ENCODE data around the gene AP4M1. TPM values are rescaled to one million over a fixed set of nuclear protein-coding genes. Genes with fewer than 3 reads are reported as not detected.

AP4M1 gene
- total RNA-seq, 1 experiment from 2014 or later = 17.9 TPM

- intact Hi-C loops (cut with micrococcal nuclease) = no loop called here
- ChIA-PET POLR2A (ENCODE audit: unreplicated experiment) (no interaction called here), CTCF (no interaction called here)
- H3K9me2 ChIP-seq (replicated peaks; ENCODE audit: low read length) = no peaks in the 10 kb centered on the region
- no peak overlapping the region for H2AFZ ChIP-seq (ENCODE audit: low read length)
- ATAC-seq = no peak
- BruUV-seq (replicated peaks) = no TSS peak
- H3K27me3 ChIP-seq (ENCODE audit: low read length) = no peaks in the 10 kb centered on the region
- H3K4me1 ChIP-seq (ENCODE audit: insufficient read depth, low read length) = no peaks in the 10 kb centered on the region
- H3F3A ChIP-seq (ENCODE audit: low read length, unreplicated experiment) = no peaks in the 10 kb centered on the region
- no peaks in the 10 kb centered on the region for H3K36me3 ChIP-seq (ENCODE audit: low read depth, low read length)
- no peaks in the 10 kb centered on the region for H3K9me3 ChIP-seq (ENCODE audit: low read length)
- H3K27ac ChIP-seq (ENCODE audit: low read length) = no peak overlapping the region
- TF ChIP-seq EZH2 (IDR thresholded peaks at IDR 0.05; ENCODE audit: low read length, unreplicated experiment) (no peak), EZH2phosphoT487 (IDR thresholded peaks at IDR 0.05; ENCODE audit: borderline replicate concordance, low read length) (no peak), CTCF (conservative IDR thresholded peaks at IDR 0.05; ENCODE audit: low read depth, low read length) (no peak)
- no peak overlapping the region for H3K4me3 ChIP-seq (ENCODE audit: low read length)
- DNase-seq = no peak
- no peak overlapping the region for H3K4me2 ChIP-seq (ENCODE audit: low read length)
- no peaks in the 10 kb centered on the region for H4K20me1 ChIP-seq (ENCODE audit: low read length)
- no peak overlapping the region for H3K9ac ChIP-seq (ENCODE audit: low read length)
- H3K79me2 ChIP-seq (ENCODE audit: low read length) = no peaks in the 10 kb centered on the region
These were observed 38.1 kb upstream of the AP4M1 start for GRCh38 chr7:100063376-100063775.

- no peak for TF ChIP-seq CTCF (conservative IDR thresholded peaks at IDR 0.05; ENCODE audit: low read depth, low read length)
- no peak for TF ChIP-seq EZH2 (IDR thresholded peaks at IDR 0.05; ENCODE audit: low read length, unreplicated experiment)
- no peak for TF ChIP-seq EZH2phosphoT487 (IDR thresholded peaks at IDR 0.05; ENCODE audit: borderline replicate concordance, low read length)
- CTCF ChIA-PET = interaction anchor here (0.7 kb wide), 1 partner anchor 62 kb away, joined by 4 read pairs; no protein-coding TSS in a partner anchor
- POLR2A ChIA-PET (ENCODE audit: unreplicated experiment) = no interaction called here
These were observed 37.3 kb upstream of the AP4M1 start for GRCh38 chr7:100064162-100064561.

GRCh38 chr7:100065452-100066186, 35.8 kb upstream of the AP4M1 start:
- no peak overlapping the region for H3K27ac ChIP-seq (ENCODE audit: low read length)
- no peak overlapping the region for H3K4me2 ChIP-seq (ENCODE audit: low read length)
- TF ChIP-seq EZH2phosphoT487 (IDR thresholded peaks at IDR 0.05; ENCODE audit: borderline replicate concordance, low read length) (no peak), CTCF (conservative IDR thresholded peaks at IDR 0.05; ENCODE audit: low read depth, low read length) (no peak), EZH2 (IDR thresholded peaks at IDR 0.05; ENCODE audit: low read length, unreplicated experiment) (no peak)
- H4K20me1 ChIP-seq (ENCODE audit: low read length) = no peaks in the 10 kb centered on the region
- ChIA-PET POLR2A (ENCODE audit: unreplicated experiment) (no interaction called here), CTCF (no interaction called here)
- BruUV-seq (replicated peaks) = no TSS peak
- DNase-seq (no peak), ATAC-seq (no peak)
- no peaks in the 10 kb centered on the region for H3K4me1 ChIP-seq (ENCODE audit: insufficient read depth, low read length)
- H3F3A ChIP-seq (ENCODE audit: low read length, unreplicated experiment) = no peaks in the 10 kb centered on the region
- H3K9ac ChIP-seq (ENCODE audit: low read length) = no peak overlapping the region
- H3K79me2 ChIP-seq (ENCODE audit: low read length) = no peaks in the 10 kb centered on the region
- H3K36me3 ChIP-seq (ENCODE audit: low read depth, low read length) = peaks cover 9% of the 10 kb centered on the region
- H2AFZ ChIP-seq (ENCODE audit: low read length) = no peak overlapping the region
- intact Hi-C loops (cut with micrococcal nuclease) = no loop called here
- H3K4me3 ChIP-seq (ENCODE audit: low read length) = no peak overlapping the region
- no peaks in the 10 kb centered on the region for H3K9me2 ChIP-seq (replicated peaks; ENCODE audit: low read length)
- H3K9me3 ChIP-seq (ENCODE audit: low read length) = no peaks in the 10 kb centered on the region
- H3K27me3 ChIP-seq (ENCODE audit: low read length) = no peaks in the 10 kb centered on the region

More at GRCh38 chr7:100064162-100064561, 37.3 kb upstream of the AP4M1 start:
- Histone ChIP-seq H3K36me3 (ENCODE audit: low read depth, low read length) (no peaks in the 10 kb centered on the region), H3K9me2 (replicated peaks; ENCODE audit: low read length) (no peaks in the 10 kb centered on the region), H3K9ac (ENCODE audit: low read length) (no peak overlapping the region), H3K4me2 (ENCODE audit: low read length) (no peak overlapping the region), H3K4me1 (ENCODE audit: insufficient read depth, low read length) (no peaks in the 10 kb centered on the region), H3F3A (ENCODE audit: low read length, unreplicated experiment) (no peaks in the 10 kb centered on the region), H2AFZ (ENCODE audit: low read length) (no peak overlapping the region), H3K4me3 (ENCODE audit: low read length) (no peak overlapping the region), H3K79me2 (ENCODE audit: low read length) (no peaks in the 10 kb centered on the region), H4K20me1 (ENCODE audit: low read length) (no peaks in the 10 kb centered on the region), H3K27me3 (ENCODE audit: low read length) (no peaks in the 10 kb centered on the region), H3K27ac (ENCODE audit: low read length) (no peak overlapping the region), H3K9me3 (ENCODE audit: low read length) (no peaks in the 10 kb centered on the region)
- no peak for ATAC-seq
- intact Hi-C loops (cut with micrococcal nuclease) = no loop called here
- no peak for DNase-seq
- TSS peak; percentile 20 for BruUV-seq (replicated peaks)

Data from PC-3 (cell line).